PFSK-1 (cell line): ENCODE results near the gene RBKS.

Experiments used
- FOXP2 ChIP-seq: optimal IDR thresholded peaks from 2 replicates; pipeline ENCODE3; 2011; ENCODE audit warnings: borderline replicate concordance, control low read depth, inconsistent platforms; ENCODE audit not compliant: insufficient read depth; ENCODE audit errors: extremely low read length, extremely low read depth
- POLR2AphosphoS5 ChIP-seq: IDR thresholded peaks from 2 replicates; pipeline ENCODE4 v1.6.1; 2012; ENCODE audit warnings: low read depth, mild to moderate bottlenecking, control low read depth, low read length, moderate library complexity
- REST ChIP-seq, 2 experiments: IDR thresholded peaks; 2 replicates each; pipeline versions ENCODE4 v1.6.1 to v1.8.0; 2011 to 2012; ENCODE audit warnings: low read depth in 2 of 2, low read length in 2 of 2, control low read depth in 1 of 2, inconsistent platforms in 1 of 2, mild to moderate bottlenecking in 1 of 2, moderate library complexity in 1 of 2; ENCODE audit not compliant: insufficient read depth in 1 of 2
- SIN3A ChIP-seq: IDR thresholded peaks from 2 replicates; pipeline ENCODE4 v1.6.1; 2012; ENCODE audit warnings: mild to moderate bottlenecking, low read length, moderate library complexity, borderline replicate concordance; ENCODE audit not compliant: insufficient read depth
- TAF1 ChIP-seq: IDR thresholded peaks from 2 replicates; pipeline ENCODE4 v1.6.1; 2012; ENCODE audit warnings: low read length, control low read depth, borderline replicate concordance; ENCODE audit not compliant: insufficient read depth

The RBKS gene

GRCh38 chr2:27886322-27886721 lies 3.9 kb downstream of the RBKS start:
- TF ChIP-seq TAF1 = no peak
- no peak for TF ChIP-seq POLR2AphosphoS5
- no peak for TF ChIP-seq FOXP2
- TF ChIP-seq REST (IDR thresholded peaks at IDR 0.05; ENCODE audit: insufficient read depth in 1 of 2, low read depth in 2 of 2, low read length in 2 of 2) = no peak
- no peak for TF ChIP-seq SIN3A

GRCh38 chr2:27885661-27886060 lies 4.5 kb downstream of the RBKS start:
- no peak for TF ChIP-seq FOXP2
- no peak for TF ChIP-seq REST (IDR thresholded peaks at IDR 0.05; ENCODE audit: insufficient read depth in 1 of 2, low read depth in 2 of 2, low read length in 2 of 2)
- no peak for TF ChIP-seq SIN3A
- TF ChIP-seq TAF1 = no peak
- no peak for TF ChIP-seq POLR2AphosphoS5

GRCh38 chr2:27885234-27885633 lies 5.0 kb downstream of the RBKS start:
- TF ChIP-seq REST (IDR thresholded peaks at IDR 0.05; ENCODE audit: insufficient read depth in 1 of 2, low read depth in 2 of 2, low read length in 2 of 2) = no peak
- no peak for TF ChIP-seq SIN3A
- TF ChIP-seq TAF1 = no peak
- TF ChIP-seq FOXP2 = no peak
- TF ChIP-seq POLR2AphosphoS5 = no peak

- no peak for TF ChIP-seq FOXP2
- TF ChIP-seq SIN3A = no peak
- no peak for TF ChIP-seq REST (IDR thresholded peaks at IDR 0.05; ENCODE audit: insufficient read depth in 1 of 2, low read depth in 2 of 2, low read length in 2 of 2)
- no peak for TF ChIP-seq TAF1
- TF ChIP-seq POLR2AphosphoS5 = no peak
Measured at GRCh38 chr2:27884601-27885000, 5.6 kb downstream of the RBKS start.

- TF ChIP-seq FOXP2 (no peak), REST (IDR thresholded peaks at IDR 0.05; ENCODE audit: insufficient read depth in 1 of 2, low read depth in 2 of 2, low read length in 2 of 2) (no peak), TAF1 (no peak), POLR2AphosphoS5 (no peak), SIN3A (no peak)
Measured at GRCh38 chr2:27878825-27879224, 11.4 kb downstream of the RBKS start.
